ENCODE results near the gene PIF1.

PIF1 gene

GRCh38 chr15:64774629-64775493, 50.6 kb downstream of the PIF1 start:
- no peak for DNase-seq (ENCODE audit: low read depth in 4 of 4, low spot score in 1 of 4)

DNA sequence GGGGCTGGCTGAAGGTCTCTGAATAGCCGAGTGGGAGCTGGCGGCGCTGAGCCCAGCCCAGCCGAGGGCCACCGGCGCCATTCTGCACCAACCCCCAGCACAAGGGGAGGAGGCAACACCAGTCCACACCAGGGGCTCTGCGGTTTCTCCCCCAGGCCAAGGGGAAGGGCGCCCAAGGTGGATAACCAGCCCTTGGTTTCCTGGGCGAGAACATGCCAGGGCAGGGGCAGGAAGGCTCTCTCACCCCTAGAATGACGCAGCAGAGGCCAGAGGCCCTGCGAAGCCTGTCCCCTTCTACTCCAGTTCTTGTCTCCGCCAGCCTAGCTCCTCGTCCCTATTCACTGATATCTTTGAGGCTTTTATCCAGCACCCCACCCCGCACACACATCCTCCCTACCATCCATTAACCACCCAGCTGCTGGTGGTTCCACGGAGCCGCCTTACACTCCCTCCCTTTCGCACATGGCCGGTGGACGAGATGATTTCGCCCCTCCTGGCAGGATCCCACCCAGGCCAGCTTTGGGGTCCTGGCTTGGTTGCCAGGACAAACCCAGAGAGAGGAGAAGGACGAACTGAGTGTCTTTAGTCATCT, 51.3 kb downstream of the PIF1 start:
- DNase-seq (ENCODE audit: low read depth in 4 of 4, low spot score in 1 of 4), result no peak

DNA sequence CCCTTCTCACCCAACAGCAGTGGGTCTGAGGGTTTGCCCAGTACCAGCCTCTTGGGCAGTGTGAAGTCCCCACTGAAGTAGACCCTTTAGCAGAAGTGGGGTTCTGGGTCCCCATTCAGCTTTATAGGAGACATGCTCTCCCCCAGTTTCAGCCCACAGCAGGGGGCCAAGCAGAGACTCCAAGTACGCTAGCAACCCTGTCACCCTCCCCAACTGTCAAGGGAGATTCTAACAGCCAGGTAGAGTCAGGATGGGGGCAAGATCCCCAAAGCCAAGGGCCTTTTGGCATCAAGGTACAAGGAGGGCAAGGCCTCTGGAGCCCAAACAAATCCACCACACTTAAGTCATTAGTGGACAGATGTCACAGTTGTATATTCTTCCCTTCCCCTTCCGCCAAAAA, 51.8 kb downstream of the PIF1 start:
- DNase-seq (ENCODE audit: low read depth in 4 of 4, low spot score in 1 of 4), result no peak

GRCh38 chr15:64772964-64773363, 52.5 kb downstream of the PIF1 start:
- DNase-seq (ENCODE audit: low read depth in 4 of 4, low spot score in 1 of 4), result no peak

- no peak for DNase-seq (ENCODE audit: low read depth in 4 of 4, low spot score in 1 of 4)
Measured at GRCh38 chr15:64772488-64772887, 53.0 kb downstream of the PIF1 start.

DNA sequence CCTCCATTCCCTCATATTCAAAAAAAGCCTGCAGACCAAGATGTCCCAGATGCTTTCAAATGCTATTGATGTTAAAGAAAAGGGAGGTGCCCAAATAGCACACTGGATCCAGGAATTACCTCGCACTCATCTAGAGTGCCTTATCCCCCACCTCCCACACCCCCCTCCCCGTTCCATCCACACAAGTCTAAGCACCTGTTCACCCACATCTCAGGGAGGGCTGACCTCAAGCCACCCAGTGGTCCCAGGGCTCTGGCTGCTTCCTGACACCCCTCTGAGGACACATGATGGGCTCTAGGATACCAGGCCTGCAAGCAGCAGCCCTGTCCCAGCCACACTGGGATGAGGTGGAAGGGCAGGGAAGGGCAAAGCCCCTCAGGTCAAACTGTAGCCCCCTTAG, 54.8 kb downstream of the PIF1 start:
- DNase-seq (ENCODE audit: low read depth in 4 of 4, low spot score in 1 of 4), result no peak

DNA sequence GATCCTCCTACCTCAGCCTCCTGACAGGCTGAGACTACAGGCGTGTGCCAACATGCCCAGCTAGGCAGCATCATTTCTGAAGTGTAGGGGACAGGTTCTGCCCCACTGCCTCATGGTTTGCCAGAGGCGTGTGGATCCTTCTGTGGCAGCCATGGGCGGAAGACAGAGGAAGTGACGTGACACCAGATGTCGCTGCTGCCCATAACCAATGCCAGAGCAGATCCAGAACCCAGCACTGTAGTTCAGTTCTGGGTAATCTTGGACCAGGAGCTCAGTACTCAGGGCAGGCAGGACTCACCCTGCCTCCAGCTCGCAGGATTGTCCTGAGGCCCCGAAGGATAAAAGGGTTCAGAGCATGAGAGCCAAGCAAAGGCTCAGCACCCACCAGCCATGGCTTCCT, 58.2 kb downstream of the PIF1 start:
- DNase-seq (ENCODE audit: low read depth in 4 of 4, low spot score in 1 of 4), result no peak

DNA sequence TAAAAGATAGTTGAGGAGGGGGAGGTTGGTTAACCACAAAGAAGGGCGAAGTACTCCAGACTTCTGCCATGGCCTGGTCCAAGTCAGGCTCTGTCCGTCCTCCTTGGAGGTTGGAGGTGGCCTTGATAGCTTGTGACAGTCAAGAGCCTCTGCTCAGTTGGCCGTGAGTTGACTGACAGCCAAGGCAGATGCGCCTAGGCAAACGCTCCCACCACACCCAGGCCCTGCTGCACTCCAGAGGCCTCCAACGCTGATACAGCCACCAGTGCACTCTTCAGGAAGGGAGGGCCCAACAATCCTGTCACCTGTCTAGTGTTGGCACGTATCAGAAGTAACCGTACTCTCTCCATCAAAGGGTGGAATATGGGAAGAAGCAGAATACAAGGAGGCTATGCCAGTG, 59.4 kb downstream of the PIF1 start:
- DNase-seq (ENCODE audit: low read depth in 4 of 4, low spot score in 1 of 4), result no peak
